ENCODE measurements around the gene QSER1.

- TF ChIP-seq GATA2 (IDR thresholded peaks at IDR 0.05; ENCODE audit: low read depth, low read length) (no peak), GATA3 (IDR thresholded peaks at IDR 0.05; ENCODE audit: low read depth, low read length) (no peak)
Observed at GRCh38 chr11:32893093-32893342, 407 bp downstream of the QSER1 start.
